HL-60/S4 treated with retinoic acid at 250 ng/mL for 4 days and 3 days (cell line): Measurements from ENCODE around the gene TLDC2.

Source experiments
- in situ Hi-C: fragments of 300-500 bp; cut with MboI; formaldehyde crosslinking; loops from 2 replicates; pipeline ENCODE4 v1.7.0; 2022; ENCODE audit warnings: low sequenced_read_pairs

The TLDC2 gene

GRCh38 chr20:36849333-36850065 is 26.4 kb upstream of the TLDC2 start:
- in situ Hi-C loops = no loop called here

GRCh38 chr20:36850759-36851158 is 25.2 kb upstream of the TLDC2 start:
- in situ Hi-C loops = no loop called here

GRCh38 chr20:36851490-36851889 is 24.4 kb upstream of the TLDC2 start:
- in situ Hi-C loops = no loop called here

GRCh38 chr20:36852187-36852586 is 23.8 kb upstream of the TLDC2 start:
- in situ Hi-C loops = no loop called here

GRCh38 chr20:36854348-36855240 is 21.3 kb upstream of the TLDC2 start:
- in situ Hi-C loops = no loop called here

- in situ Hi-C loops = no loop called here
Observed at GRCh38 chr20:36855241-36855657, 20.7 kb upstream of the TLDC2 start.

- in situ Hi-C loops = no loop called here
Observed at GRCh38 chr20:36856195-36856594, 19.7 kb upstream of the TLDC2 start.

GRCh38 chr20:36856691-36857635 is 19.0 kb upstream of the TLDC2 start:
- in situ Hi-C loops = no loop called here

- in situ Hi-C loops = no loop called here
Observed at GRCh38 chr20:36859282-36859555, 16.7 kb upstream of the TLDC2 start.

- in situ Hi-C loops = no loop called here
Observed at GRCh38 chr20:36859700-36860330, 16.1 kb upstream of the TLDC2 start.

- in situ Hi-C loops = no loop called here
Observed at GRCh38 chr20:36860339-36860738, 15.6 kb upstream of the TLDC2 start.

GRCh38 chr20:36860811-36861624 is 14.9 kb upstream of the TLDC2 start:
- in situ Hi-C loops = no loop called here

- in situ Hi-C loops = no loop called here
Observed at GRCh38 chr20:36861625-36861874, 14.4 kb upstream of the TLDC2 start.

- in situ Hi-C loops = no loop called here
Observed at GRCh38 chr20:36861875-36862801, 13.8 kb upstream of the TLDC2 start.

GRCh38 chr20:36862857-36863668 is 12.9 kb upstream of the TLDC2 start:
- in situ Hi-C loops = no loop called here

- in situ Hi-C loops = no loop called here
Observed at GRCh38 chr20:36865076-36865860, 10.7 kb upstream of the TLDC2 start.

- in situ Hi-C loops = no loop called here
Observed at GRCh38 chr20:36865861-36866149, 10.1 kb upstream of the TLDC2 start.

GRCh38 chr20:36866164-36866563 is 9.8 kb upstream of the TLDC2 start:
- in situ Hi-C loops = no loop called here
